Small intestine (tissue), 7 donors: ENCODE results near the gene FILIP1L. TPM values are rescaled to one million over a fixed set of nuclear protein-coding genes. Genes with fewer than 3 reads are reported as not detected.

Experiments used
- DNase-seq, 2 donors: peaks; one replicate each; pipeline versions ENCODE4 v3.0.0 to v3.0.0-alpha.2; 2013
- FAIRE-seq: peaks from 2 replicates; lab custom pipeline; 2012; peaks lifted over from hg19 to GRCh38; lab: Jason Lieb, UNC
- H3K27ac ChIP-seq, 3 donors: one replicate each; pipeline ENCODE4 v1.5.1; 2013; ENCODE audit warnings: low read length in 2 of 3, mild to moderate bottlenecking in 2 of 3, control low read depth in 1 of 3, inconsistent platforms in 1 of 3, low read depth in 1 of 3, moderate library complexity in 1 of 3
- H3K27me3 ChIP-seq, 3 donors: one replicate each; pipeline ENCODE4 v1.6.1; 2013; ENCODE audit warnings: low read length in 3 of 3, inconsistent platforms in 1 of 3; ENCODE audit not compliant: control insufficient read depth in 3 of 3, insufficient read depth in 3 of 3
- H3K36me3 ChIP-seq, 3 donors: one replicate each; pipeline ENCODE4 v1.6.1; 2013; ENCODE audit warnings: low read length in 3 of 3, inconsistent platforms in 1 of 3, low read depth in 1 of 3, mild to moderate bottlenecking in 1 of 3, moderate library complexity in 1 of 3; ENCODE audit not compliant: control insufficient read depth in 3 of 3, insufficient read depth in 2 of 3
- H3K4me1 ChIP-seq, 3 donors: one replicate each; pipeline ENCODE4 v1.6.1; 2013; ENCODE audit warnings: low read length in 2 of 3, inconsistent platforms in 1 of 3, low read depth in 1 of 3, mild to moderate bottlenecking in 1 of 3, moderate library complexity in 1 of 3; ENCODE audit not compliant: control insufficient read depth in 3 of 3, insufficient read depth in 2 of 3
- H3K4me3 ChIP-seq, 3 donors: one replicate each; pipeline ENCODE4 v1.5.1; 2013; ENCODE audit warnings: low read length in 3 of 3, control low read depth in 1 of 3, inconsistent platforms in 1 of 3, low read depth in 1 of 3, mild to moderate bottlenecking in 1 of 3, moderate library complexity in 1 of 3
- H3K9me3 ChIP-seq, 2 donors: one replicate each; pipeline ENCODE4 v1.6.1; 2013; ENCODE audit warnings: low read depth in 1 of 2, low read length in 1 of 2; ENCODE audit not compliant: control insufficient read depth in 2 of 2, insufficient read depth in 1 of 2
- WGBS, 3 donors: extraction: QIAGEN DNeasy Blood & Tissue Kit; methylation state at CpG; one replicate each; pipeline ENCODE4 v1.1.7; 2013; 5-methylcytosine and 5-hydroxymethylcytosine counted together
- polyA plus RNA-seq, 4 donors: library from polyadenylated mRNA; stranded (reverse) in 3 of 4; unstranded in 1 of 4; fragments of 200-250 nt in 3 of 4; fragments of 120-200 nt in 1 of 4; gene quantifications; one replicate each; pipeline versions ENCODE4 v1.2.1 to v1.2.3, GENCODE V29; 2013
- donor health status: healthy with polysubstance abuse.
- donor health status: control.
- donor health status: control.
- donor health status: Bipolar disorder and iron deficiency.
- donor health status: healthy.

FILIP1L gene
- polyA plus RNA-seq, 4 donors = 10.5 to 20.4 (median 17.9) TPM

GRCh38 chr3:99879275-99879674 is 235.0 kb downstream of the FILIP1L start:
- Histone ChIP-seq H3K36me3 (no peaks in the 10 kb centered on the region), H3K27ac (no peak overlapping the region), H3K4me1 (peaks cover 0 to 4% (median 2%) of the 10 kb centered on the region in 3 donors), H3K27me3 (no peaks in the 10 kb centered on the region), H3K9me3 (no peaks in the 10 kb centered on the region), H3K4me3 (no peak overlapping the region)
- DNase-seq = no peak
- 94 to 98% (median 98%) methylated on average over 2 of the region's 2 CpGs for WGBS, 3 donors
- FAIRE-seq = no peak

- Histone ChIP-seq H3K4me1 (peaks cover 0 to 16% (median 2%) of the 10 kb centered on the region in 3 donors), H3K27ac (no peak overlapping the region), H3K27me3 (no peaks in the 10 kb centered on the region), H3K4me3 (no peak overlapping the region), H3K9me3 (no peaks in the 10 kb centered on the region), H3K36me3 (no peaks in the 10 kb centered on the region)
- no peak for FAIRE-seq
- DNase-seq = peak in 1 of 2 donors; percentile 37
- 94 to 100% (median 97%) methylated on average over 1 of the region's 1 CpG for WGBS, 3 donors
These were observed 236.3 kb downstream of the FILIP1L start for GRCh38 chr3:99878005-99878404.

DNA sequence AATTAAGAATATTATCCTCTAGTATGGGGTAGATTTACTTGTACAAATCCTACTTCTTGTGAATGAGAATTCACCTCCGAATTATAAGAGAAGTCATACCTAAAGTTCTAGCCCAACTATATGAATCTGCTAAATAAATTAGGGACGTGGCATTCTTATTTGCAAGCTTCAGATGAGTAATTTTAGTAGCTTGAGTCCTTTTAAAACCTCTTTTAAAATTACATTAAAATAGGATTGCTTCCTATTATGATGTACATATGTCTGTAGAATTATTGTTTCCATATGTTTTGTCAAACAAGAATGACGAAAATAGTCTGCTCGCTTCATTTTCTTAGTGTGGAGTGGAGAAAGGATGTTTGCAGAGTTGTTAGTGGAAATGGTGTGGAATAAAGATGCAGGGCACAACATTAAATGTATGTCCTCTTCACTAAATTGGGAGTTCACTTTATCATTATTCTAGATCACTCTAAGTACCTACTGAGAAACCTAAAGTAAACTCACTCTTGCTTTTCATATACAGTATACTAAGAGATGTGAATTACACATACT is 237.2 kb downstream of the FILIP1L start:
- whole genome bisulfite sequencing, 3 donors = 65 to 93% (median 87%) methylated on average over 4 of the region's 4 CpGs
- FAIRE-seq = no peak
- Histone ChIP-seq H3K36me3 (no peaks in the 10 kb centered on the region), H3K4me3 (no peak overlapping the region), H3K27me3 (no peaks in the 10 kb centered on the region), H3K9me3 (no peaks in the 10 kb centered on the region), H3K27ac (no peak overlapping the region), H3K4me1 (peaks cover 0 to 25% (median 5%) of the 10 kb centered on the region in 3 donors)
- DNase-seq = no peak

DNA sequence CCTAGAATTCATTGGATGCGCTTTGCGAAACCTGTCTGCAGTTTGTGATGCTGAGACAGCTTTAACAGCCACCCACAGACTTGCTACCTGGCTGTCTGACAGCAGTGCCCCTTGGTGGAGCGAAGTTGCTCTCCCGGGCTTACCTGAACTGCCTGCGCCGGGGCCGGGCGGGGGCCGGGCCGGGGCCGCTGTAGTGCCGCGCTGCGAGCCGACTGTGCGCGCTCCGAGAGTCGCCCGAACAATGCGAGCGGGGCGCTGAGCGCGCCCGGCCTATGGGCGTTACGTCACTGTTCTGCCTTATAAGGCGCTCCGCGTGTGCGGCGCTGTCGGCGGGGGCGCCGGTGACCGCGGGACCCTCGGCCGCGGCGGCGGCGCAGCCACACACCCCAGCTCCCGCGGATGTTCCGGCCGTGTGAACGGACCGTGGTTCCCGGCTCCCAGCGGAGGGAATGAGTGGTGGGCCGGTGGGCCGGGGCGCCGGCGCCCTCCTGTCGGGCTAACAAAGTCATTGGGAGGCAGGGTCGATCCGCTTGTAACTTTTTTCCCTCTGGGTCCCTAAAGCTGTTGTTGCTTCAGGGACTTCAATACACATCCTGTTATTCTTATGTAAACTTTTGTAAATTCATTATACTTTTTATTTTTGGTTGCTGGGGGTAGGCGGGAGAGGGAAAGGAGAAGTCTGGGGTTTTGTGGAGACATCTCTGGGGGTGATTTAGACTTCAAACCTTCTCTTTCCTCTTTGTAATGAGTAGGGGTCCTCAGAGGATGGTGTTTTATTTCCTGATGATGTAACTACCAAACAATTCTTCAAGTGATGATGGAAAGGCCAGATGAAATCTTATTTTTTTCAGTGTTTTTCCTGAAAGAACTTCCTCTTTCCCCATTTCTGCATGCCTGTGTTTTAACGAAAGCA is 238.1 kb downstream of the FILIP1L start:
- Histone ChIP-seq H3K9me3 (no peaks in the 10 kb centered on the region), H3K4me1 (peaks cover 0 to 32% (median 5%) of the 10 kb centered on the region in 3 donors), H3K27ac (peak overlapping the region; percentile 56 to 96 (median 89)), H3K4me3 (peak overlapping the region; percentile 52 to 91 (median 62)), H3K36me3 (no peaks in the 10 kb centered on the region), H3K27me3 (no peaks in the 10 kb centered on the region)
- FAIRE-seq (no peak), DNase-seq (peak; percentile 79 to 93)
- 3 to 5% (median 5%) methylated on average over 37 to 63 of the region's 63 CpGs for WGBS, 3 donors

GRCh38 chr3:99875581-99875928 is 238.7 kb downstream of the FILIP1L start:
- H3K4me3 ChIP-seq = peak overlapping the region; percentile 52 to 91 (median 62)
- H3K27me3 ChIP-seq = no peaks in the 10 kb centered on the region
- H3K9me3 ChIP-seq = no peaks in the 10 kb centered on the region
- H3K36me3 ChIP-seq = peaks cover 0 to 2% (median 0%) of the 10 kb centered on the region in 3 donors
- WGBS, 3 donors = 1 to 3% (median 2%) methylated on average over 6 of the region's 6 CpGs
- DNase-seq = peak in 1 of 2 donors; percentile 51
- peaks cover 1 to 39% (median 7%) of the 10 kb centered on the region in 3 donors for H3K4me1 ChIP-seq
- peak overlapping the region; percentile 56 to 96 (median 89) for H3K27ac ChIP-seq
- FAIRE-seq = no peak

DNA sequence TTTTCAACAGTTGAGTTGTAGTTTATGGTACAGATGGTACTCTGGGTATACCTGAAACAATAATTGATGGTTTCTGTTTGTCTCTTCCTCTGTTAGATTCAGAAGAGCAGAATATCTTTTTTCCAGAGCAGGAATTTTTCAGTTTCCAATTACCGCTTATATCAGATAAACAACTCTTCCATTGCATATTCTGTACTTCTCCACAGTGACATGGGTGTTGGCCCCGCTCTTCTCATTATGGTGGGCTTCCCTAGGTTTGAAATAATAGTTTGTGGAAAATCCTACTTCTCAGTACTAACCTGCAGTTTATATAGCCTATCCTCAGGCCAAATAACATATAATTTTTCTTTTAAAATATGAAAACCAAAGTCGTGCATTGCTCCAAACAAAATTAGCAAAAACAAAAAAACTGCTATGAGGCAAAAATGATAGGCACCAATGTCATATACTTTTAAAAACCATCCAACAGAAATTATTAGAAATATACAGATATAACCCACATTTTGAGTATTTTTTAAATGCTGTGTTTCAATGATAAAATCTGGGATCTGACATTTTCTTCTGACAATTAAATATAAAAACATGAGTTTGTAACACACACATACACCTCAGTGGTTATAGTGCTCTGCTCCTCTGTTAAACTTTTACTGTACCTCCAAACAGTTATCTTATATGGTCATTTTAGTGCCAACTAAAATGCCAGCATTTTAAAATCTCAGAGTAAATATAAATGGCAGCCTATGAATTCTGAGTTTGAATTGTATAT is 239.9 kb downstream of the FILIP1L start:
- Histone ChIP-seq H3K36me3 (peaks cover 0 to 2% (median 0%) of the 10 kb centered on the region in 3 donors), H3K27me3 (no peaks in the 10 kb centered on the region), H3K27ac (peak overlapping the region in 2 of 3 donors; percentile 68 to 89), H3K9me3 (no peaks in the 10 kb centered on the region), H3K4me3 (peak overlapping the region in 2 of 3 donors; percentile 19 to 23), H3K4me1 (peaks cover 4 to 50% (median 10%) of the 10 kb centered on the region in 3 donors)
- no peak for FAIRE-seq
- no peak for DNase-seq
- WGBS, 3 donors = 47 to 60% (median 50%) methylated on average over 3 of the region's 3 CpGs

DNA sequence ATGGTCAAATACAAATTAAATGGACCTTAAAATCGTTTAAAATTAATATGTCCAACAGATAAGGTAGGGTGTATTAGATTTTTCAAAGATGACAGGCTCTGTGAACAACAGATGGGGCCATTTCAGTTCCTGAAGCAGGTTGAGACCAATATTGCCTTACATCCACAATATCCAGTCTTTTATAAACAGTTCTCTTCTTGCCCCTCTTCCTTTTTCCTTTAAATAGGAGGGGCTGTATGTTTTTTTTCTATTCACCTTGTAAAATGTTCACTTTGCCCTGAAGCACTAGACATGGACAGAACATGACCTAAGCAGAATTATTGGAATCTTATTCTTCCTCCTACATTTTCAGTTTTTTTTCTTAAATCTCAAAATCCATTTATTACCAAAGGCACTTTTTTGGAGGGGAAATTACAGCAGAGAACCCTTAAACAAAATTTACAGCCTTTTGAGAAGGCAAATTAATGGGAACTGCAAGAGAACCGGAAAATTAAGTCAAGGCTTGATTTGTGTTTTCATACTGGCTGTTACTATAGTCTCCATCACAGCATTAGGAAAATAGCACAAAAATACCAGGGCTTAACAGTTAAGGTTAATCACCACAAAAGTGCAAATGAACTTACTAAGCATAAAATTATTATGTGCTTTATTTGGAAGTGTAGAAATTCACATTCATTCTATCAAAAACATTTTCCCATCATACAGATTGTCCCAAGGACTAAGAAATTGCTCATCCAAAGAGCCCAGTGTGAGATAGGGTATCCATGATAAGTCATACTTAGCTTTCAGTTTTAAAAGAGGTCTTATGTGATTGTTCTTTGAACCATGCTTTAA is 240.8 kb downstream of the FILIP1L start:
- Histone ChIP-seq H3K9me3 (no peaks in the 10 kb centered on the region), H3K4me3 (peak overlapping the region in 2 of 3 donors; percentile 19 to 23), H3K36me3 (peaks cover 0 to 2% (median 0%) of the 10 kb centered on the region in 3 donors), H3K4me1 (peaks cover 4 to 50% (median 10%) of the 10 kb centered on the region in 3 donors), H3K27ac (peak overlapping the region; percentile 47 to 77 (median 48)), H3K27me3 (no peaks in the 10 kb centered on the region)
- FAIRE-seq (no peak), DNase-seq (no peak)
- WGBS, 3 donors = 14 to 28% (median 16%) methylated on average over 2 of the region's 2 CpGs
